NT2/D1 (cell line): ENCODE results near the gene KRTCAP2.

Experiments
- SUZ12 ChIP-seq: IDR thresholded peaks from 2 replicates; pipeline ENCODE4 v1.6.1; 2011; ENCODE audit not compliant: insufficient read length, insufficient read depth; ENCODE audit errors: extremely low read depth
- YY1 ChIP-seq: IDR thresholded peaks from 2 replicates; pipeline ENCODE4 v1.6.1; 2011; ENCODE audit not compliant: insufficient read length, insufficient read depth
- ZNF274 ChIP-seq: IDR thresholded peaks from 2 replicates; pipeline ENCODE4 v1.6.1; 2011; ENCODE audit warnings: mild to moderate bottlenecking, low read depth, low read length

DNA sequence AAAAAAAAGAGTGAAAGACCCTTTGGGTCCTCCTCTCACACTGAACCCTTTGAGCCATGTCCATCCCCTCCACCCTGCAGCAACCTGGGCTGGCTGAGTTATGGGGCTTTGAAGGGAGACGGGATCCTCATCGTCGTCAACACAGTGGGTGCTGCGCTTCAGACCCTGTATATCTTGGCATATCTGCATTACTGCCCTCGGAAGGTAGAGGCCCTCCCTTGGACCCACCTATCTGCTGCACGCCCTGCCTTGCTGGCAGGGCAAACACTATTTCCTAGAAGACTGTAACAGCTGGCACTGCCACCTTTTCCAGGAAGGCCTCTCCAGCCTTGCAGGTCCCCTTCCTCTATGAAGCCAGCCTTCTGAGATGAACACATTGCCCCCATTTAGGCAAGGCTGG, 36.4 kb downstream of the KRTCAP2 start:
- no peak for TF ChIP-seq SUZ12
- TF ChIP-seq ZNF274, result no peak
- no peak for TF ChIP-seq YY1
